ENCODE results near the gene ARID3B. TPM values are rescaled to one million over a fixed set of nuclear protein-coding genes. Genes with fewer than 3 reads are reported as not detected.

Gene ARID3B
- total RNA-seq, result 0.71 and 1.4 TPM in 2 replicates

GRCh38 chr15:74540761-74541493 is at the start of gene ARID3B:
Gene ARID3B, plus strand, starts transcription at chr15:74541220. Its CDS starts 2,717 bp downstream, at chr15:74543937.

GRCh38 chr15:74615508-74616365 is 74.7 kb downstream of the ARID3B start, which contains the start of gene CLK3:
Gene CLK3, plus strand, starts transcription at chr15:74615836. Its CDS starts 3,361 bp downstream, at chr15:74619197.

Other genes starting within 250 kb of the ARID3B start
- 1.1 and 1.4 TPM in 2 replicates for gene CYP11A1, start 173.6 kb upstream of the ARID3B start, total RNA-seq
- 3.8 and 7.0 TPM in 2 replicates for gene SEMA7A, start 107.3 kb upstream of the ARID3B start, total RNA-seq
- 29.8 and 33.1 TPM in 2 replicates for gene UBL7, start 80.1 kb upstream of the ARID3B start, total RNA-seq
- gene CLK3, start 74.6 kb downstream of the ARID3B start, total RNA-seq, result 41.4 and 55.7 TPM in 2 replicates
- gene EDC3, start 154.8 kb downstream of the ARID3B start, total RNA-seq, result 8.2 and 12.0 TPM in 2 replicates
- 0.09 and 0.71 TPM in 2 replicates for gene CYP1A1, start 184.3 kb downstream of the ARID3B start, total RNA-seq
- gene CYP1A2, start 207.6 kb downstream of the ARID3B start, total RNA-seq, result not detected in 2 replicates
- 12.4 and 17.7 TPM in 2 replicates for gene CSK, start 240.9 kb downstream of the ARID3B start, total RNA-seq